DOHH2 (cell line): ENCODE results near the gene SLC49A3.
"Not testable (repeated sequence)": the region's sequence is repeated elsewhere in the genome, so short reads cannot be mapped to it uniquely, and the experiment has no call there.

Source experiments
- H3F3A ChIP-seq: fragments of 200-600 bp; sonication (generic), shearing (Covaris generic); 2 replicates; pipeline ENCODE4 v1.6.0; 2016; ENCODE audit warnings: antibody characterized with exemption, mild to moderate bottlenecking; ENCODE audit not compliant: control insufficient read depth, insufficient read depth
- H3K27ac ChIP-seq: fragments of 200-600 bp; sonication (generic); 2 replicates; pipeline ENCODE4 v1.5.1; 2014; ENCODE audit warnings: low read depth, mild to moderate bottlenecking, low read length, moderate library complexity
- H3K27me3 ChIP-seq: fragments of 200-600 bp; sonication (generic); 2 replicates; pipeline ENCODE4 v1.6.1; 2014; ENCODE audit warnings: mild to moderate bottlenecking, low read length, mixed read lengths; ENCODE audit not compliant: control insufficient read depth
- H3K36me3 ChIP-seq: fragments of 200-600 bp; sonication (generic); 2 replicates; pipeline ENCODE4 v1.6.1; 2014; ENCODE audit warnings: mild to moderate bottlenecking, low read length, moderate library complexity, mixed read lengths; ENCODE audit not compliant: control insufficient read depth
- H3K4me1 ChIP-seq: fragments of 200-600 bp; sonication (generic); 2 replicates; pipeline ENCODE4 v1.6.1; 2014; ENCODE audit warnings: mild to moderate bottlenecking, low read length, mixed read lengths; ENCODE audit not compliant: control insufficient read depth
- H3K4me2 ChIP-seq: fragments of 200-600 bp; sonication (generic); 2 replicates; pipeline ENCODE4 v1.6.0; 2014; ENCODE audit warnings: mild to moderate bottlenecking, low read length, moderate library complexity
- H3K4me3 ChIP-seq: fragments of 200-600 bp; sonication (generic); 2 replicates; pipeline ENCODE4 v1.5.1; 2014; ENCODE audit warnings: mild to moderate bottlenecking, low read length, mixed read lengths
- H3K79me2 ChIP-seq: fragments of 200-600 bp; sonication (generic); 2 replicates; pipeline ENCODE4 v1.6.1; 2014; ENCODE audit warnings: mild to moderate bottlenecking, low read length, mixed read lengths; ENCODE audit not compliant: control insufficient read depth
- H3K9me2 ChIP-seq: fragments of 200-600 bp; sonication (generic); replicated peaks from 2 replicates; pipeline ENCODE4 v1.6.1; 2014; ENCODE audit warnings: mild to moderate bottlenecking, low read length, mixed read lengths; ENCODE audit not compliant: control insufficient read depth
- H3K9me3 ChIP-seq: fragments of 200-600 bp; sonication (generic); 2 replicates; pipeline ENCODE4 v1.6.1; 2014; ENCODE audit warnings: antibody characterized with exemption, low read length, mixed read lengths; ENCODE audit not compliant: control insufficient read depth, insufficient read depth
- H4K20me1 ChIP-seq: fragments of 200-600 bp; sonication (generic); 2 replicates; pipeline ENCODE4 v1.6.0; 2014; ENCODE audit warnings: low read depth, mild to moderate bottlenecking, antibody characterized with exemption, low read length, moderate library complexity; ENCODE audit not compliant: control insufficient read depth, insufficient read depth
- EZH2phosphoT487 ChIP-seq: fragments of 200-600 bp; sonication (generic); IDR thresholded peaks from 2 replicates; pipeline ENCODE4 v1.6.1; 2017; ENCODE audit warnings: borderline replicate concordance, mild to moderate bottlenecking, antibody characterized with exemption, low read length, moderate library complexity, mixed read lengths
- TF ChIP-seq, protein P1 (sequence below): fragments of 200-600 bp; sonication (generic); IDR thresholded peaks from one replicate; pipeline ENCODE4 v1.5.1; 2014; ENCODE audit warnings: antibody characterized with exemption, mild to moderate bottlenecking, low read depth, low read length; ENCODE audit not compliant: poor library complexity, severe bottlenecking

The SLC49A3 gene

DNA sequence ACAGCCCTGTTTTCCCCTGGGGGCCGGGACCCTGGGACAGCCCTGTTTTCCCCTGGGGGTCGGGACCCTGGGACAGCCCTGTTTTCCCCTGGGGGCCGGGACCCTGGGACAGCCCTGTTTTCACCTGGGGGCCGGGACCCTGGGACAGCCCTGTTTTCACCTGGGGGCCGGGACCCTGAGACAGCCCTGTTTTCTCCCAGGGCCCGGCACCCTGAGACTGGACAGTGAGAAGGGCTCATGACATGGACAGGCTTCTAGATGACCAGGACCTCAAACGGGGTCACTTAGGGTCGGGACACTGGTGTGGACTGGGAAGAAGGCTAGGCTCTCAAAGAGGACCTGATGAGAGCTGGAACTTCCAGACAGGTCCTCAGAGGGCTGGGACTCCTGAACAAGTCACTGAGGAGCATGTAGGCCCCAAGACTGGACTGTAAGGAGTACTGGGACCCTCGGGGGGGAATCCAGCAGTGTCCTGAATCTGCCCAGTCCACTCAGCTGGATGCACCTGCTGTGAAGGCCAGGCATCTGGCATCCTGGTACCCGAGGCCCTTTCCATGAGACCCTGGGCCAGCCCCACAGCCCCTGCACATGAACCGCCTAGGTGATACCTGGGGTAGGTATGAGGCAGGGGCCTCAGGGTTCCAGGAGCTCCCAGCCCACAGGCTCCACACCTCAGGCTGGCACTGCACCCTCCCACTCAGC is 19.1 kb upstream of the SLC49A3 start:
- Histone ChIP-seq H3K4me2 (0 out of 2 replicates have a peak overlapping the region, but pooled peaks have one; percentile 12), H4K20me1 (peaks cover 10% of the 10 kb centered on the region; the same call in 1 of the 2 replicates), H3K36me3 (peaks cover 33% of the 10 kb centered on the region), H3K9me3 (no peaks in the 10 kb centered on the region), H3K9me2 (no peaks in the 10 kb centered on the region), H3K79me2 (peaks cover 73% of the 10 kb centered on the region), H3K4me1 (peaks cover 16% of the 10 kb centered on the region), H3F3A (peaks cover 3% of the 10 kb centered on the region; the same call in 1 of the 2 replicates), H3K4me3 (no peak overlapping the region), H3K27ac (no peak overlapping the region), H3K27me3 (no peaks in the 10 kb centered on the region)
- no peak for TF ChIP-seq EZH2phosphoT487
- TF ChIP-seq, protein P1, sequence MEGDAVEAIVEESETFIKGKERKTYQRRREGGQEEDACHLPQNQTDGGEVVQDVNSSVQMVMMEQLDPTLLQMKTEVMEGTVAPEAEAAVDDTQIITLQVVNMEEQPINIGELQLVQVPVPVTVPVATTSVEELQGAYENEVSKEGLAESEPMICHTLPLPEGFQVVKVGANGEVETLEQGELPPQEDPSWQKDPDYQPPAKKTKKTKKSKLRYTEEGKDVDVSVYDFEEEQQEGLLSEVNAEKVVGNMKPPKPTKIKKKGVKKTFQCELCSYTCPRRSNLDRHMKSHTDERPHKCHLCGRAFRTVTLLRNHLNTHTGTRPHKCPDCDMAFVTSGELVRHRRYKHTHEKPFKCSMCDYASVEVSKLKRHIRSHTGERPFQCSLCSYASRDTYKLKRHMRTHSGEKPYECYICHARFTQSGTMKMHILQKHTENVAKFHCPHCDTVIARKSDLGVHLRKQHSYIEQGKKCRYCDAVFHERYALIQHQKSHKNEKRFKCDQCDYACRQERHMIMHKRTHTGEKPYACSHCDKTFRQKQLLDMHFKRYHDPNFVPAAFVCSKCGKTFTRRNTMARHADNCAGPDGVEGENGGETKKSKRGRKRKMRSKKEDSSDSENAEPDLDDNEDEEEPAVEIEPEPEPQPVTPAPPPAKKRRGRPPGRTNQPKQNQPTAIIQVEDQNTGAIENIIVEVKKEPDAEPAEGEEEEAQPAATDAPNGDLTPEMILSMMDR = no peak

- H3K27me3 ChIP-seq = no peaks in the 10 kb centered on the region
- no peaks in the 10 kb centered on the region for H3K9me3 ChIP-seq
- H3F3A ChIP-seq = peaks cover 3% of the 10 kb centered on the region; the same call in 1 of the 2 replicates
- peak overlapping the region; percentile 98 for H3K4me3 ChIP-seq
- H3K9me2 ChIP-seq = no peaks in the 10 kb centered on the region
- H3K27ac ChIP-seq = no peak overlapping the region
- H3K4me1 ChIP-seq = peaks cover 16% of the 10 kb centered on the region
- H4K20me1 ChIP-seq = peaks cover 10% of the 10 kb centered on the region; the same call in 1 of the 2 replicates
- TF ChIP-seq EZH2phosphoT487 = no peak
- TF ChIP-seq, protein P1 = no peak
- H3K79me2 ChIP-seq = peaks cover 63% of the 10 kb centered on the region
- H3K4me2 ChIP-seq = peak overlapping the region; percentile 81
- H3K36me3 ChIP-seq = peaks cover 33% of the 10 kb centered on the region
These were observed 18.1 kb upstream of the SLC49A3 start for GRCh38 chr4:706834-707598.

DNA sequence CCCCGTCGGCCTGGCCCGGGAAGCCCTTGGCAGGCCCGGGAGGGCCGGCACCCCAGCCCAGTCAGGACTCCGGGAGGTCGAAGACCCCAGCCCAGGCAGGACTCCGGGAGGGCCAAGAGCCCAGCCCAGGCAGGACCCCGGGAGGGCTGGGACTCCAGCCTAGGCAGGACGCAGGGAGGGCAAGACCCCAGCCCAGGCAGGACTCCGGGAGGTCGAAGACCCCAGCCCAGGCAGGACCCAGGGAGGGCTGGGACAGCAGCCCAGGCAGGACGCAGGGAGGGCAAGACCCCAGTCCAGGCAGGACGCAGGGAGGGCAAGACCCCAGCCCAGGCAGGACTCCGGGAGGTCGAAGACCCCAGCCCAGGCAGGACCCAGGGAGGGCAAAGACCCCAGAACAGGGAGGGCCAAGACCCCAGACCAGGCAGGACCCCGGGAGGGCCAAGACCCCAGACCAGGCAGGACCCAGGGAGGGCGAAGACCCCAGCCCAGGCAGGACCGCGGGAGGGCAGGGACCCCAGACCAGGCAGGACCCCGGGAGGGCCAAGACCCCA is 17.2 kb upstream of the SLC49A3 start:
- Histone ChIP-seq H3K4me3 (peak overlapping the region; percentile 98), H3K4me1 (peaks cover 18% of the 10 kb centered on the region), H3K79me2 (peaks cover 56% of the 10 kb centered on the region), H3K27ac (peak overlapping the region; percentile 62), H3K4me2 (peak overlapping the region; percentile 81), H4K20me1 (peaks cover 10% of the 10 kb centered on the region; the same call in 1 of the 2 replicates), H3K36me3 (peaks cover 33% of the 10 kb centered on the region)
- H3F3A ChIP-seq, H3K27me3 ChIP-seq, H3K9me2 ChIP-seq, H3K9me3 ChIP-seq: not testable (repeated sequence)
